ENCODE measurements around the gene HLTF. TPM values are rescaled to one million over a fixed set of nuclear protein-coding genes. Genes with fewer than 3 reads are reported as not detected.

Gene HLTF
- total RNA-seq, 4 donors from 2014 or later: 13.7 to 17.0 (median 15.5) TPM

DNA sequence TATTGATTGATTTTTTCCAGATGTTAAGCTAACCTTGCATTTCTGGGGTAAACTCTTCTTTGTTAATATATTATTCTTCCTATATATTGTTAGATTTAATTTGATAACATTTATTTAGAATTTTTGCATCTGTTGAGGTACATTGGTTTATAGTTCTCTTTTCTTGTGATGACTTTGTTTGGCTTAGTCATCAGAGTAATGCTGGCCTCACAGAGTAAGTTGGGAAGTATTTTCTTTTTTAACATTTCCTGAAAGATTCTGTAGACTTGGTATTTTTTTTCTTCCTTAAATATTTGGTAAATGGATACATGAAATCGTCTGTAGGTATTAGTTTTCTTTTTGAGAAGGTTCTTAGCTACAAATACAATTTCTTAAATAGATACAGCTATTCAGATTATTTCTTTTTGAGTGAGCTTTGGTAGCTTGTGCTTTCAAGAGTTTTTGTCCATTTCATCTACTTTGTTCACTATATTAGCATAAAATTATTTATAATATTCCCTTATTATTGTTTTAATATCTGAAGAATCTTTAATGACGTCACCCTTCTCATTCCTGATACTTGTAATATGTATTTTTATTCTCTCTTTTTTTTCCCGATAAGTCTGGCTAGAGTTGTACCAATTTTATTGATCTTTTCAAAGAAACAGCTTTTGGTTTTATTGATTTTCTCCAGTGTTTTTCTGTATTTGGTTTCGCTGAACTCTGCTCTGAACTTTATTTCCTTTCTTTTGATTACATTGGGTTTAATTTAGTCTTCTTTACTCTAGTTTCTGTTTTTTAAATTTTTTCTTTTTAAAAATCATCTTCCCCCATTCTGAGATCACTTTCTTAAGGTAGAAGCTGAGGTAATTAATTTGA, 36.6 kb upstream of the HLTF start:
- TF ChIP-seq, protein P1, sequence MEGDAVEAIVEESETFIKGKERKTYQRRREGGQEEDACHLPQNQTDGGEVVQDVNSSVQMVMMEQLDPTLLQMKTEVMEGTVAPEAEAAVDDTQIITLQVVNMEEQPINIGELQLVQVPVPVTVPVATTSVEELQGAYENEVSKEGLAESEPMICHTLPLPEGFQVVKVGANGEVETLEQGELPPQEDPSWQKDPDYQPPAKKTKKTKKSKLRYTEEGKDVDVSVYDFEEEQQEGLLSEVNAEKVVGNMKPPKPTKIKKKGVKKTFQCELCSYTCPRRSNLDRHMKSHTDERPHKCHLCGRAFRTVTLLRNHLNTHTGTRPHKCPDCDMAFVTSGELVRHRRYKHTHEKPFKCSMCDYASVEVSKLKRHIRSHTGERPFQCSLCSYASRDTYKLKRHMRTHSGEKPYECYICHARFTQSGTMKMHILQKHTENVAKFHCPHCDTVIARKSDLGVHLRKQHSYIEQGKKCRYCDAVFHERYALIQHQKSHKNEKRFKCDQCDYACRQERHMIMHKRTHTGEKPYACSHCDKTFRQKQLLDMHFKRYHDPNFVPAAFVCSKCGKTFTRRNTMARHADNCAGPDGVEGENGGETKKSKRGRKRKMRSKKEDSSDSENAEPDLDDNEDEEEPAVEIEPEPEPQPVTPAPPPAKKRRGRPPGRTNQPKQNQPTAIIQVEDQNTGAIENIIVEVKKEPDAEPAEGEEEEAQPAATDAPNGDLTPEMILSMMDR (IDR thresholded peaks at IDR 0.05; ENCODE audit: low read depth): no peak

DNA sequence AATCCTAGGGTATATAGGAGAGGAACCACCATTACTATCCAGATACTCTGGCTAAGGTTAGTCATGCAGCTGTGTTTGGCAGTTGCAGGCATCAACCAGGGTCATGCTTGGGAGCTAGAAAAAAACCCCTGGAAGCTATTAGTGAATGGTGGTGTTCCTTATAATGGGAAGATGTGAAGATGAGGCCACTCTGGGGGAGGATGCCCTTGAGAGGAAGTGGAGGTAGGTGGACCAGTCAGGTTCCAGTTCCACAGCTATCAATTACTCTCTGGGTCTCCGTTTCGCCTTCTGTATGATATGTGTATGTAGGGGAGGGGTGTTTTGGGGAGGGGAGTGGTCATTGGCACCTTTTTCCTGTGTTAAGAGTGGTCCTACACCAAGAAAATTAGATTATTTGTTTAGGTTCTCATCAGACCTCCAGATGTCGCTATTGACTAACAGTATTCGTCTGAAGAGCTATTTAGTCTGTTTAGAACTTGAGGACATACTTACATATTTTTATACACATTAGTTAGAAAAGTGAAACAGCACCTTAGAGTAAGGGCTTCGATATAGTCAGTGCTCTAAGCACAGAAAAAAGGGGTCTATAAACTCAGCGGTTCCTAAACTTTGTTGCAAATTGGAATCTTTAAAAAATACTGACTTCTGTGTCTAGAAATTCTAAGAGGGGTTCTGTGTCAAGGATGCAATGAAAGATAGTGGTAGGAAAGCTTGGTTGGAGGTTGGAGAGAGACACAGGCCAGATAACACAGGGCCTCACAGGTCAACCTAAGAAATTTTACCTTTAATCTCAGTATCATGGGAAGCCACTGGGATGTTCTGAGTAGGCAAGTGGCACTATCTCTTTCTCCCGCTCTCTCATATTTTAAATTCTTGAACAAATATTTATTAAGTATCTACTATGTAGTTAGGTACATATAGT, 34.0 kb upstream of the HLTF start:
- TF ChIP-seq, protein P1 (IDR thresholded peaks at IDR 0.05; ENCODE audit: low read depth): no peak

DNA sequence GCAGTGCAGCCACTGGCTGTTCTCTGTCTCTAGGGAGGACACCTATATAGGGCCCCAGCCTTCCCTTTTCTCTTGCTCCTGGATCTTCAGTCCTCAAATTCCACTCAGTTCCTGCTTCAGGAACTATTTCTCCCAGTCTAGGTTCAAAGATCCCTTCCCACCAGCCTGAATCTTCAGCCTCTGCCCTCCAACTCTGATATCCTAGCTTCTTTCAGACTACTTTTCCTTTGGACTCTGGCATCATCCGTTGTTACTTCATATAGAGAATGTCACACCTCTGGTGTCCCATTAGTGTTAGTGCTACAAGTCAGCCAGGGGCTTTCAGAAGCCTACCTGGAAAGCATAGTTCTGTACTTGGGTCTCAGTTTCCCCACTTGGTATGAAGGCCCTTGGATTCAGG, 33.1 kb upstream of the HLTF start:
- TF ChIP-seq, protein P1 (IDR thresholded peaks at IDR 0.05; ENCODE audit: low read depth): no peak

DNA sequence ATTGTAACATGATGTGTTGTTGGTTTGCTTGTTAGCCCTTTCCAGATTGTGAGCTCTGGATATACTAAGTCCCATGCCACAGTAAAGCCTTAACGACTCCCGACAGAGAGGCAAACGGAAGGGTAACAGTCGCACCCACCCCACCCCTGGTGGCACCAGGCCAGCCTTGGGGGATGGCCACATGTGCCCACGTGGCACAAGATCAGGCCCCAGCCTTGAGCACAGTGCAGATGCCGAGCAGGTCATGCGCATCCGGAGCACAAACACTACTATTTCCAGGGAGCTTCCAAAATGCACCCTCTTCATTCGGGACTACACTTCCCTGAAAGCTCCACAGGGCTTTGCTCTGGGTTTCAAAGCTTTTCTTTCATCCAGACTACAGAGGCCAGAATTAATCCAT, 32.4 kb upstream of the HLTF start:
- TF ChIP-seq, protein P1 (IDR thresholded peaks at IDR 0.05; ENCODE audit: low read depth): no peak

DNA sequence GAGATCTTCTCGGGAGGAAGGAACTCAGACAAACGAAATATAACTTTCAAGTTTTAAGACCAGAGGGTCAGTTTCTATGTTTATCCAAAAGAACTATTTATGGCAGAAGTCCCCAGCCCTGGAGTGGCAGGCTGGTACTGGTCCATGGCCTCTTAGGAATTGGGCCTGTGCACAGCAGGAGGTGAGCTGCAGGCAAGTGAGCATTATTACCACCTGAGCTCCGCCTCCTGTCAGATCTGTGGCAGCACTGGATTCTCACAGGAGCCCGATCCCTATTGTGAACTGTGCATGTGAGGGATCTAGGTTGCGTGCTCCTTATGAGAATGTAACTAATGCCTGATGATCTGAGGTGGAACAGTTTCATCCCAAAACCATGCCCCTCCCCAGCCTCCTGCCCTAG, 28.8 kb upstream of the HLTF start:
- TF ChIP-seq, protein P1 (IDR thresholded peaks at IDR 0.05; ENCODE audit: low read depth): no peak

DNA sequence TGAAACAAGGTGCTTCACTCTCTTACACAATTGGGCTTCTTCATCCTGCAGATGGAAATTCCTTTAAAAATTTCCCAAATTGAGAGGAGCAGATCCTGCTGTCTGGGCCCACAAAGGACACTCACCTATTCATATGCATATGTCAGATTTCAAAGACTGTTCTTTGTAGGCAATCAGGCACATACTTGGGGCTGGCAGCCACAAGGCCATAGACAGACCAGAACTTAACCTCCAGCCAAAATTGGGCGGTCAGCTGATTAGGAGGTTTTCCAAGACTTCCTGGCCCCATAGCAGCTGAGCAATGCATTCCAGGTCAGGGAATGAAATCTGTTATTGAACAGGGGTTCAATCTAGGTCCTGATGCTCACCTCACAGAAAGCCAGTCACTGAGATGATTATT, 28.1 kb upstream of the HLTF start:
- TF ChIP-seq, protein P1 (IDR thresholded peaks at IDR 0.05; ENCODE audit: low read depth): no peak

DNA sequence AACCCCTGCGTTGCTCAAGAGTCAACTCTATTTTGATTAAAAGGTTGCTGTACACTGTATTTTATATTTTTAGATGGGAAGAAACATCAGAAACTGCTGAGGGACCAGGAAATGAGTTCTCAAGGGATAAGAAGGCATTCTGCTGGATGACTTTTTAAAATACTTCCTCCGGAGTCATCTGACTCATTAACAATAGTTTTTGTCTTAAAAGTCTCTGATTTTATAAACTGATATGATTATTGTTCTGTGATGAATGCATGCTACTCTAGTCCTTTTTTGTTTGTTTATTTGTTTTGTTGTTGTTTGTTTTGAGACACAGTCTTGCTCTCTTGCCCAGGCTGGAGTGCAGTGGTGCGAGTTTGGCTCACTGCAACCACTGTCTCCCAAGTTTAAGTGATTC, 18.2 kb upstream of the HLTF start:
- TF ChIP-seq, protein P1 (IDR thresholded peaks at IDR 0.05; ENCODE audit: low read depth): no peak

Measured in subcutaneous adipose tissue (tissue), 4 donors.